Vagina (tissue), 2 donors: Measurements from ENCODE around the gene HAGH.
A peak's percentile ranks its signal among the peaks of the same experiment; 100 is the strongest.

Experiments
- CTCF ChIP-seq, 3 experiments: fragments of 450-650 bp in 2 of 3; fragments of 200-600 bp in 1 of 3; sonication (generic) in 1 of 3; IDR thresholded peaks; one replicate each; pipeline ENCODE4 v1.5.1; 2017 to 2019; ENCODE audit warnings: antibody characterized with exemption in 3 of 3, mild to moderate bottlenecking in 2 of 3, moderate library complexity in 2 of 3
- POLR2A ChIP-seq, 2 donors: fragments of 450-650 bp; IDR thresholded peaks; one replicate each; pipeline ENCODE4 v1.6.1; 2017; ENCODE audit warnings: antibody characterized with exemption in 2 of 2, mild to moderate bottlenecking in 2 of 2, moderate library complexity in 2 of 2
- POLR2AphosphoS5 ChIP-seq, 2 donors: sonication (generic); formaldehyde crosslinking; IDR thresholded peaks; one replicate each; pipeline ENCODE4 v1.9.0; 2017; ENCODE audit warnings: antibody characterized with exemption in 2 of 2, mild to moderate bottlenecking in 2 of 2, low read depth in 1 of 2; ENCODE audit not compliant: insufficient read depth in 1 of 2

- TF ChIP-seq CTCF (IDR thresholded peaks at IDR 0.05) (peak; percentile 13 to 59 (median 51)), POLR2A (IDR thresholded peaks at IDR 0.05) (no peak), POLR2AphosphoS5 (IDR thresholded peaks at IDR 0.05; ENCODE audit: insufficient read depth in 1 of 2, low read depth in 1 of 2) (peak in 1 of 2 donors; percentile 21)
Measured at GRCh38 chr16:1863681-1864460, 37.2 kb upstream of the HAGH start.
